ENCODE measurements around the gene ZFYVE9.
"Not testable (repeated sequence)": the region's sequence is repeated elsewhere in the genome, so short reads cannot be mapped to it uniquely, and the experiment has no call there.

Gene ZFYVE9, protein sequence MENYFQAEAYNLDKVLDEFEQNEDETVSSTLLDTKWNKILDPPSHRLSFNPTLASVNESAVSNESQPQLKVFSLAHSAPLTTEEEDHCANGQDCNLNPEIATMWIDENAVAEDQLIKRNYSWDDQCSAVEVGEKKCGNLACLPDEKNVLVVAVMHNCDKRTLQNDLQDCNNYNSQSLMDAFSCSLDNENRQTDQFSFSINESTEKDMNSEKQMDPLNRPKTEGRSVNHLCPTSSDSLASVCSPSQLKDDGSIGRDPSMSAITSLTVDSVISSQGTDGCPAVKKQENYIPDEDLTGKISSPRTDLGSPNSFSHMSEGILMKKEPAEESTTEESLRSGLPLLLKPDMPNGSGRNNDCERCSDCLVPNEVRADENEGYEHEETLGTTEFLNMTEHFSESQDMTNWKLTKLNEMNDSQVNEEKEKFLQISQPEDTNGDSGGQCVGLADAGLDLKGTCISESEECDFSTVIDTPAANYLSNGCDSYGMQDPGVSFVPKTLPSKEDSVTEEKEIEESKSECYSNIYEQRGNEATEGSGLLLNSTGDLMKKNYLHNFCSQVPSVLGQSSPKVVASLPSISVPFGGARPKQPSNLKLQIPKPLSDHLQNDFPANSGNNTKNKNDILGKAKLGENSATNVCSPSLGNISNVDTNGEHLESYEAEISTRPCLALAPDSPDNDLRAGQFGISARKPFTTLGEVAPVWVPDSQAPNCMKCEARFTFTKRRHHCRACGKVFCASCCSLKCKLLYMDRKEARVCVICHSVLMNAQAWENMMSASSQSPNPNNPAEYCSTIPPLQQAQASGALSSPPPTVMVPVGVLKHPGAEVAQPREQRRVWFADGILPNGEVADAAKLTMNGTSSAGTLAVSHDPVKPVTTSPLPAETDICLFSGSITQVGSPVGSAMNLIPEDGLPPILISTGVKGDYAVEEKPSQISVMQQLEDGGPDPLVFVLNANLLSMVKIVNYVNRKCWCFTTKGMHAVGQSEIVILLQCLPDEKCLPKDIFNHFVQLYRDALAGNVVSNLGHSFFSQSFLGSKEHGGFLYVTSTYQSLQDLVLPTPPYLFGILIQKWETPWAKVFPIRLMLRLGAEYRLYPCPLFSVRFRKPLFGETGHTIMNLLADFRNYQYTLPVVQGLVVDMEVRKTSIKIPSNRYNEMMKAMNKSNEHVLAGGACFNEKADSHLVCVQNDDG (N-terminal part only)

DNA sequence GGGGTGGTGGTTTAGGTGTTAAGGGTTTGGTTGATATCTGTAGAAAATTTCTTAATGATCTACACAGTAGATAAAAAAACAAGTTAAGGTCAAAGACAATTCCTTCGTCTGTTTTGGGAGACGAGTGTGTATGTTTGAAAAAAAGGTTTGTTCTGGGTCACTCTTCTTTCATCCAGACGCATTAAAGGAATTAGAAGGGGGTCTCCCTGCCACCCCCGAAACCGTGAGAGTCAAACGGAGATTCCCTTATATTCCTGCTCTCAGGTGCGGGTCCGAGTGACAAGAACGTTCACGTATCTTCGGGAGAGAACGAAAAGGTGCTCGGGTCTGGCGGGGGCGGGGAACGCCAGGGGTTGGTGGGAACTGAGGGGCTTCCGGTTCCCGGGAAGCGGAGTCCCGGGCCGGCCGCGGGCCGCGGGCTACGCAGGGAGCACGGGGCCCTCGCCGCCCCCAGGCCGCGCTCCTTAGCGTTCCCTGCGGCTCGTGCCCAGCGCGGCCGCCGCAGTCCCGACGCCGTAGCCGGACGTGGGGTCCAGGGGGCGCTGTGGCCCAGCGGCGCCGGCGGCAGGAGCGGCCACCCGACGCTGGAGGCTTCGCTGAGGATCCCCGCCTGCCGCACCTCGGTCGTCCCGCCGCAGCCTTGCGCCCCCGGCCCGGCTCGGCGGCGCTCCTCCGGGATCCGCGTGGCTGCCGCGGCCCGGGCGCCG lies at the start of gene ZFYVE9:
ZFYVE9 (plus strand) TSS at position 577 of the 707 bp plus-strand sequence. CDS start 91,118 bp downstream, outside the sequence.
- DNase-seq (ENCODE audit: low read depth) = peak; percentile 75

DNA sequence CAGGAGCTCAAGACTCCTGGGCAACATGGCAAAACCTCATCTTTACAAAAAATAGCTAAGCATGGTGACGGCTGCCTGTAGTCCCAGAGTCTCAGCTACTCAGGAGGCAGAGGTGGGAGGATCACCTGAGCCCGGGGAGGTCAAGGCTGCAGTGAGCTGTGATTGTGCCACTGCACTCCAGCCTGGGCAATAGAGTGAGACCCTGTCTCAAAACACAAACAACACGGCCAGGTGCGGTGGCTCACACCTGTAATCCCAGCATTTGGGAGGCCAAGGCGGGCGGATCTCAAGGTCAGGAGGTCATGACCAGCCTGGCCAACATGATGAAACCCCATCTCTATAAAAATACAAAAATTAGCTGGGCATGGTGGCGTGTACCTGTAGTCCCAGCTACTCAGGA lies 47.6 kb upstream of the ZFYVE9 start:
- not testable (repeated sequence) for DNase-seq (ENCODE audit: low read depth)

DNA sequence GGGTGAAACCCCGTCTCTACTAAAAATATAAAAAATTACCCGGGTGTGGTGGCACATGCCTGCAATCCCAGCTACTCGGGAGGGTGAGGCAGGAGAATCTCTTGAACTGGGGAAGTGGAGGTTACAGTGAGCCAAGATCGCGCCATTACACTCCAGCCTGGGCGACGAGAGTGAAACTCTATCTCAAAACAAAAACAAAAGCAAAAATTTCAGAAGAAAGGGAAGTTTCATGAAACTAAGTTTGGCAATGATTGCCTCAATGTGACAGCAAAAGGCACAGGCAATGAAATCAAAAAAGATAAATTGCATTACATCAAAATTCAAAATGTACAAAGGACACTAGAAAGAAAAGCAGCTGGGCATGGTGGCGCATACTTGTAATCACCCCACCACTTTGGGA lies 45.7 kb upstream of the ZFYVE9 start:
- DNase-seq (ENCODE audit: low read depth) = no peak

DNA sequence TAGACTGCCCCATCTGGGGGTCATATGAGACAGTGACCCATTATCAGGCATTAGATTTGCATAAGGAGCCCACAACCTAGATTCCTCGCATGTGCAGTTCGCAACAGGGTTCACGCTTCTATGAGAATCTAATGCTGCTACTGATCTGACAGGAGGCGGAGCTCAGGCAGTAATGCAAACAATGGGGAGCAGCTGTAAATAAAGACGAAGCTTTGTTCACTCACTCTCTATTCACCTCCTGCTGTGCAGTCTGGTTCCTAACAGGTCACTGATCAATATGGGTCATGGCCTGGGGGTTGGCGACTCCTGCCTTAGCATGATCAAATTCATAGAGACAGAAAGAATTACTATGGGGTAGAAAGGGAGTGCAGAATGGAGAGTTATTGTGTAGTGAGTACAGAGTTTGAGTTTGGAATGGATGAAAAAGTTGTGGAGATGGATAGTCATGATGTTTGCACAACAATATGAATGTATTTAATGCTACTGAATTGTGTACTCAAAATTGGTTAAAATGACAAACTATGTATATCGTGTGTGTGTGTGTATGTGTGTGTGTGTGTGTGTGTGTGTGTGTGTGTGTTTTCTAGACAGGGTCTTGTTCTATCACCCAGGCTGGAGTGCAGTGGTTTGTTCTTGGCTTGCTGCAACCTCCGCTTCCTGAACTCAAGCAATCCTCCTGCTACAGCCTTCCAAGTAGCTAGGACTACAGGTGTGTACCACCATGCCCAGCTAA lies 43.6 kb upstream of the ZFYVE9 start:
- no peak for DNase-seq (ENCODE audit: low read depth)

DNA sequence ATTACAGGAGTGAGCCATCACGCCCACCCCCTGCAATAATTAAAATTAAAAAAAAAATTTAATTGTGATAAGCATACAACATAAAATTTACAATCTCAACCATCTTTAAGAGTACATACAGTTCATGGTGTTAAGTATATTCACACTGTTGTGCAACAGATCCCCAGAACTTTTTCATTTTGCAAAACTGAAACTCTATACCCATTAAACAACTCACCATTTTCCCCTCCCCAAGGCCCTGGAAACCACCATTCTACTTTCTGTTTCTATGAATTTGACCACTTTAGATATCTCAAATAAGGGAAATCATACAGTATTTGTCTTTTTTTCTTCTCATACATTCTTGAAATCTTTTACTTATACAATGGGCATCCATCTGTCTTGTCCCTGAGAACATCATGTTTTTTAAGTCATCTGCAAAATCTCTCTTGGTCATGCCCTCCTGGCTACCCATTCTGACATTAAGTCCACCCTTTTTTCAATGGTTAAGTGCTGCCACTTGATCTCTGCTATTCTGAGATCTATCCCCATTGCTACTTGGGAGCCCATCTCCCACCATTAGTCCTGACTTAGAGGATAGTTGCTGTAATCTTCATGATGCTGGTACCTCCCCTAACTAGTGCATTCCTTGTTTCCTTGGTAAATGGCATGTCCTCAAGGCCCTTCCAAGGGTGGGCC lies 39.4 kb upstream of the ZFYVE9 start:
- no peak for DNase-seq (ENCODE audit: low read depth)

DNA sequence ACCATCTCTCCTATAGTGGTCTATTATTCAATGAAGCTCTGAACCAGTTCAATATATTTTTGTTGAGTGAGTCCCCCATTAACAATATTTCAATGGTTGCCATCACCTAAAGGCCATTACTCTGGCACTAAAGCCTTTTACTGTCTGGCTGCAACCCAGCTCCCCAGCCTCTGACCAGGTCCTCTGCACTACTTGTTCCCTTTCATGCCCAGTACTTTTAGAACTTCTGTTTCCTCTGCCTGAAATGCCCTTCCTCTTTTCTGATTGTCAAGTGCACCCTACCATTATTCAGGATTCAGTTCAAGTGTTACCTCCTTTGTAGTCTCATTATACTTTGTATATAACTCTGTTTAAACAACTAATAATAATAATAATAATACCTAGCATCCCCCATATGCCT lies 30.4 kb upstream of the ZFYVE9 start:
- no peak for DNase-seq (ENCODE audit: low read depth)

DNA sequence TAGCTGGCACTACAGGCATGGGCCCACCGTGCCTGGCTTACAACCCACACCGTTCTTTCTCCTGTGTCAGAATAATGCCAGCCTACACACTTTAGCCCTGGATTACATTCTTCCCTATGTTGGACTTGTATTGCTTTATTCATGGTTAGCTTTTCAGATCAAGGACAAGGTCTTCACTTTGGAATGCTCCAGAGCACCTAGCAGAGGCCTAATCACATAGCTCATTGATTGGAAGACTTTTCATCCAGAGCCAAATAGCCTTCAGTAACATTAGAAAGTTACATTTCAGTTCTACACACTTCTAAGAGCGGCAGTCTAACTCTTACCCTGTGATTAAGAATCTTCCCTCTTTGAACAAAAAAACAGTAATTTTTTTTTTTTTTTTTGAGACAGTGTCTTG lies 29.4 kb upstream of the ZFYVE9 start:
- no peak for DNase-seq (ENCODE audit: low read depth)

DNA sequence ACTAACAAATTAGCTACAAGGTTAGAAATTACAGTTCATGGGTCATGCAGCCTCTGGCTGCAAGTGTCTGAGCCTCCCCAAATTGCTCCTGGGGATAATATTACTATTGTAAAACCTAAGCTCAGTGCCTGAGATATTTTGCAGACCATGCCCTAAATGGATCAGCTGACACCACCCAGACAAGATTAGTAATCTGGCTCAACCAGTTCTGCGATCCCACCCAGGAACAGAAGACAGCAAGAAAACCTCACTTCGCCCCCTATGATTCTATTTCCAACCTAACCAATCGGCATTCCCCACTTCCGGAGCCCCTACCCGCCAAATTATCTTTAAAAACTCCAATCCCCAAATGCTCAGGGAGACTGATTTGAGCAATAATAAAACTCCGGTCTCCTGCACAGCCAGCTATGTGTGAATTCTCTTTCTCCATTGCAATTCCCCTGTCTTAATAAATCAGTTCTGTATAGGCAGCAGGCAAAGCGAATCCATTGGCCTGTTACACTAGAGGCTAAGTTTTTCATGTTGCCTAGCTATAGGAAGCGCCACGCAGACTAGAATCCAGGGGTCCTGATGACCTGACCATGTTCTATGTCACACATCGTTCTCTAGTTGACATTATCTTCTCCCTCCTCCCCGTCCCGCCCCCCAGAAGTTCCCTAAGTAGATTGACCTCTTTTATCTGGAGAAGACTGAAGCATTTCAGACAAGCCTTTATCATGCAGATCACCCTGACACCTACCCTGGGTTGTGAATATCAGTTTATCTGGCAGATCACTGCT lies 22.4 kb upstream of the ZFYVE9 start:
- no peak for DNase-seq (ENCODE audit: low read depth)

DNA sequence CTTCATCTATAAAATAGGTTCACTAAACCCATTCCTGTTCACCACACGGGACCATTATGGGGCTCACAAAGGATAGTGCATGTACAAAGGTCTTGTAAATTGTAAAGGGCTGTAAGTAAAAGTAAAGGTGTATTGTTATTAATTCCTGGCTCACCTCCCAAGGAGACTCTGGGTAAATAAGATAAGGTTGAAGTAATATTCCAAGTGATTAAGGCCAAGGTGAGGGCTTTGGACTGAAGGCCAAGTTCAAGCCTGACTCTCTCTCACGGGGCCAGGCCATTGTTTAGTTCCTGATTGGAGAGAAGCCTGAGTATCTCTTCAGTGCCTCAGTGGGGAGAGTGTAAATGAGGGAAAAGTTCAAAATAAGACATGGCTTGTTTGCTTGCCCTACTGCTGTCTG lies 19.5 kb upstream of the ZFYVE9 start:
- DNase-seq (ENCODE audit: low read depth) = no peak

DNA sequence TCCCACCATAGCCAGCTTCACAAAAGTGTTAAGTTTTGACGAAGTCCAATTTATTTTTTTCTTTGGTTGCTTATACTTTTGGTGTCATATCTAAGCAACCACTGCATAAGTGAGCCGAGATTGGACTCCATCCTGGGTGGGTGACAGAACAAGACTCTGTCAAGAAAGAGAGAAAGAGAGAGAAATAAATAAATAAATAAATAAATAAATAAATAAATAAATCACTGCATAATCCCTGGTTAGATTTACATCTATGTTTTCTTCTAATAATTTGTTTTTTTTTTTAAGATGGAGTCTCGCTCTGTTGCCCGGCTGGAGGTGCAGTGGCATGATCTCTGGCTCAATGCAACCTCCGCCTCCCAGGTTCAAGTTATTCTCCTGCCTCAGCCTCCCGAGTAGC lies 18.3 kb upstream of the ZFYVE9 start:
- no peak for DNase-seq (ENCODE audit: low read depth)

DNA sequence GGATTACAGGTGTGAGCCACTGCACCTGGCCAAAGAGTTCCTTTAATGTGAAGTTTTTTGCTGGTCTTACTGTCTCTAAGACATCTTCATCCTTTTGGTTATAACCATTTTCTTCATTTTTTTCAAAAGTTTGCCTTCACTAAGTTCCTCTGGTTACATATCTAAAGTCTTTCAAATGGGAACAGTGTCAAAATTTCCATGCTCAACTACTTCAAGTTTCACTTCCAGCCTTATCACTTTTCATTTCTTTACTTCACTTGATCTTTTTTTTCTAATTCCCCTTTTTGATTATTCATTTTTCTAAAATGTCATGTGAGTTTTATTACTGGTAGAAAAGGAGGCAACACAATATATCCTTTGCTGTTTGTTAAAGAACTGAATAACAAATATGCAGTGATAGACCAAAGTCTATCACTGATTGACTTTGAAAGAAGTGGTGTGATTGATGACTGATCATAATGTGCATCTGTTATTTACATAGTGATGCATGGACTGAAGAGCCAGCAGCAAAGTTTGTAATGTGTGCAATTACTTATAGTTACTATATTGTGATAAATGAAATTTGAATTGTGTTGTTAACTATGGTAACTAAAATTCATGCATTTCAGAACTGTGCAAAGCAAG lies 16.0 kb upstream of the ZFYVE9 start:
- DNase-seq (ENCODE audit: low read depth) = no peak

DNA sequence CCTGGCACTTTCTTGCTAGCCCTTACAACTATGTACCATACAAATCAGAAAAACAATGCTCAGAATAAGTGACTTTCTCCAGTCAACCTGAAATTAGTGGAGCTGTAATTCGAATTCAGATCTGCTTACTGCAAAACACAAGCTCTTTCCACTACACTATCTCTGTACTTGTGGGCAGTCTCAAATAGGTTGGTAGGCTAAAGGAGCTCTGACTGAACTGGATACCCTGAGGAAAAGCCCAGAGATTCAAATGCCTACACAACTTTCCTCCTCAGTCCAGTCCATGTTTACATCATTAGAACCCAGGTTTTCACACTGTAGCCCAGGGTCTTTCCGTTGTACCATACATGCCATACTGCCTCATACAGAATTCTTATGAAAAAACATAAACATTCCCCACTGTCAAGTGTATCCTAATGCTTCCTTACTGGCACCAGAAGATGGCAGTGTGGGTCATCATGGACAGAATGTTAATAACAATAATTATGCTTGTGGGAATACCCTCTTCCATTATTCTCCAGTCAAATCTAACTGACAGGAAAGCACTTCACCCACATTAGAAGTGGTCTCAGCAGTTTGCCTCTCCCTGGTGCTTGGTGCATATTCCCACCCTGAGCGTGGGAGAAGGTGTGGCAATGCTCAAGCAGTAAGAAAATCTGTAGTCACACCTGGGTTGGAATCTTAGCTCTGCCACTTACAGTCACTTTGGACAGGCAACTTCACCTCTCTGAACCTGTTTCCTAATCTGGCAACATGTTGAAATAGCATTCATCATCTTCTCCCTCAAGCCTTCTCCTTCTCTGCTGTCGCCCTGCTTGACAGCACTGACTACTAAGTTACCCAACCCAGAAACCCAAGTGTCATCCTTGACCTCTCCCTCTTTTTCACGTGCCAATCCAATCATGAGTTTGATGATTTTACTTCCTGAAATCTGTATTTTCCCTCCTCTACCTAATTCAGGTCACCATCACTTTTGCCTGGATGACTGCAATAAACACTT lies 14.4 kb upstream of the ZFYVE9 start:
- no peak for DNase-seq (ENCODE audit: low read depth)

DNA sequence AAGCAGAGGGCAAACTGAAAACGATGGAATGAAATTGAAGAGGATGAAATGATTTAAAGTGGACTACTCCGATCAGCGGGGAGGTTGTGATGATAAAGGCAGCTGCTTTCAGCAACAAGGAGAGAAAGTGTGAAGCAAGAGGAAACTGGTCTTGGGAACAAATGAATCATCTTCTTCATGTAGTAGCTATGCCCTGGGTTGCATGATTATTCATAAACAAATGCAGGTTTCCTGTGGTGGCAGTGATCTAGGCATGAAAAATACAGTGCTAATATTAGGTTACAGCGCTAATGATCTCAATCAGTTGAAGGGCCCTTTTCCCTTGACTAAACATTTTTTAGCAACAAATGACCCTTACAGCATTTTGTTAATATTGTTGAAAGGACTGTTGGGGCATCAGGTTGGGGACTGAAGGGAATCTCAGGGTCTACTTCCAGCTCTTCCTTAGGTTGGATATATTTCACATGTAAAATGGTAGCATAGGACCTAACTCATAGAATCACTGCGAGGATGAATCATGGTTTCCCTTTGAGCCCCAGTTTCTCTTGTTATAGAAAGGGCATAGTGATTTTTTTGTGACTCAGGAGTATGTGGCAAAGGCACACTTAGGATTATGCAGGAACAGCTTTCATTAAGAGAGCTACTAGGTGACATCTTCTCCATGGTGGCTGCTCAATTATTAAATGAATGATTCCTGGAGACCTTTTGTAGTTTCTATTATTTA lies 1.9 kb upstream of the ZFYVE9 start:
- no peak for DNase-seq (ENCODE audit: low read depth)

DNA sequence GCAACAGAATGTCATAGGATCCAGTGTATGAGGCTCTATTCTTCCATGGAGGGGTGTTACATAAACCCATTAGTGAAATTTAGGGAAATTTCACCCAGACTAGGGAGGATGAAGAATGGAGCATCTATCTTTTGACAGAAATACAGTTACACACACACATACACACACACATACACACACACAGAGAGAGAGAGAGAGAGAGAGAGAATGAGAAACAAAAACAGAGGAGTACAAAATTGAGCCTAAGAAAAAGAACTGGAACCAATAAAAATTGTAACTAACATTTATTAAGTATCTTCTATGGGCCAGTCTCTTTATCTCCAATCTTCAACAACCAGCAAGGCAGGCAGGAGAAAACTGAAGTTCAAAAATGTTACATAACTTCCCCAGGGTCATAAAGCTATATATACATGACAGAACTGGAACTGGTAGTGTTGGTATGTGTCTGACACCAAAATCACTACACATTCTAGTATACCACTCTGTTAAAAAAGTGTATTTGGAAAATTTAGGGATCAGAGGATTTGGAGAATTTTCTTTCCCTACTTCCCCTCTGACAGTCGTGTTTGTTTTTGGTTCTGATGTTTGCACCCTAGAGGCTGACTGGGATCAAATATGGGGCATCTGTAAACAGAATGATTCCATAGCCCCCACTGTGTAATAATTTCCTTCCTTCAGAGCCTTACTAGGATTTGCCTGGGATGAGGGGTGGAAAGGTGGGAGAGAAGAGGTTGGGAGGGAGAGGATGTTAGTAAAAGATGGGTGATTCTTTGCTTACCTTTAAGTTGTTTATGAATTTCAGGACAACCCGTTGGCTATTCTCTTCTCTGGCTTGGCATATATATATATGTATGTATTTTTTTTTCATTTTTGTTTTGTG lies 1.0 kb upstream of the ZFYVE9 start:
- DNase-seq (ENCODE audit: low read depth) = no peak

DNA sequence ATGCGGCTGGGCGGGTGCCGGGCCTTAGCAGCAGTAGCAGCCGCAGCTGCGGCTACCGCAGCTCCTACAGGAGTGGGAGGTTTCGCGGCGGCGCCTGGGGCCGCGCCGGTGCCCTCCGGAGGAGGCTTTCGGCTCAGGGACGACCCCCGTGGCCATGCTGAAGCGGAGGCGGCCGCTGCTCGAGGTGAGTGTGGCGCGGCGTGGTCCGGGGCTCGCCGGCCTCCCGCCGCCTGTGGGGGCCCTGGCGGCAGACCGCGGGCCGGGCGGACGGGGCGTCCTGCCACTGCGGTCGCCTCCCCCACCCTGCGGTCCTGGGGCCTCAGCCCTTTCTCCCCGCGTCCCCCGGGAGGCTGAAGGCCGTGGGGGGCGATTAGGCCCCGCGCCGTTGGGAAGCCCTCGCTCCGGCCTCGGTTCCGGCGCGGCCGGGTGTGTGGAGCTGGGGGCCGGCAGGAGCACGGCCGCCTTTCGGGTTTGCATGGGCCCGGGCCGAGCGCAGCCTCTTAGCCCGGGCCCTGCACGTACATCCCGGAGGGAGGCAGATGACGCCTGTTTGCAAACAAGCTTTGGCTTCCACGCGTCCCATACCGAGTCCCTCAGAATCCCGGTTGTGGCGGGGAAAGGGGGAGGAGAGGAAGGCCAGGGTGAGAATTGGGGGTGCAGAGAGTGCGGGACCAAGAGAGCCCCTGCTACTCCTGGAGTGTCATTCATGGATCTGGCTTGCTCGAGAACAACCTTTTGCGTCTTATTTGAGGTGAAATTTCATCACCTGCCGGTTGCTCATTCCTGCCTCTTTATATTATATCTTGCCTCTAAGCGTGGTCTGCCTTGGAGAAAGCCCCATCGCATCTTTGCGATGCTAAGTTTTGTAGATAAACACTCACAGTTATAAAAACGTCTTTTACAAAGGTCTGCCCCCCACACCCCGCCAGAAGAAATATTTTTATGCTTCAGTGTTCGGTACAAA lies 613 bp downstream of the ZFYVE9 start:
- DNase-seq (ENCODE audit: low read depth) = peak; percentile 21
